Islet precursor cell (in vitro differentiated cells): ENCODE measurements around the gene PRKCA.
A peak's percentile ranks its signal among the peaks of the same experiment; 100 is the strongest.
"Not testable (repeated sequence)": the region's sequence is repeated elsewhere in the genome, so short reads cannot be mapped to it uniquely, and the experiment has no call there.

ENCODE experiments used
- DNase-seq: peaks from one replicate; pipeline ENCODE4 v3.0.0-alpha.2; 2018

PRKCA gene

DNA sequence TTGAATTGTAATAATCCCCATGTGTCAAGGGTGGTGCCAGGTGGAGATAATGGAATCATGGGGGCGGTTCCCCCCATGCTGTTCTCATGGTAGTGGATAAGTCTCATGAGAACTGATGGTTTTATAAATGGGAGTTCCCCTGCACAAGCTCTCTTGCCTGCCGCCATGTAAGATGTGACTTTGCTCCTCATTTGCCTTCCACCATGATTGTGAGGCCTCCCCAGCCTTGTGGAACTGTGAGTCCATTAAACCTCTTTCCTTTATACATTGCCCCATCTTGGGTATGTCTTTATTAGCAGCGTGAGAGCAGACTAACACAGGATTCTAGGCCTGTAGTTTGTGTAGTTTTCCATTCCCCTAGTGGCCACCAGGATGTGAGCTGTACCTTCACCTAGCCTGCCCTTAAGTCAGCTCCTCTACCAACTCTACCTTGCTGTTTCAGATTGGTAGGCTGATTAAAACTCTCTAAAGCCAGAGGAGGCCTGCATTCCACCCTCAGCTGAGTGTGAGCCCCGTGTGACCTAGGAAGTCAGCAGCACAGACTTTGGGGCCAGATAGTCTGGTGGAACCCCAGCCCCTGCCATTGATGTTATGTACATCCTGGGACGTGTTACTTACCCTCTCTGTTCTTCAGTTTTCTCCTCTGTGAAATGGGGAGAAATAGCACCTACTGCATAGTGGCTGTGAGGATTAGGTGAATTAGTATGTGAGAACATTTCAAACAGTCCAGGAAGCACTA, 280.1 kb downstream of the PRKCA start:
- no peak for DNase-seq

DNA sequence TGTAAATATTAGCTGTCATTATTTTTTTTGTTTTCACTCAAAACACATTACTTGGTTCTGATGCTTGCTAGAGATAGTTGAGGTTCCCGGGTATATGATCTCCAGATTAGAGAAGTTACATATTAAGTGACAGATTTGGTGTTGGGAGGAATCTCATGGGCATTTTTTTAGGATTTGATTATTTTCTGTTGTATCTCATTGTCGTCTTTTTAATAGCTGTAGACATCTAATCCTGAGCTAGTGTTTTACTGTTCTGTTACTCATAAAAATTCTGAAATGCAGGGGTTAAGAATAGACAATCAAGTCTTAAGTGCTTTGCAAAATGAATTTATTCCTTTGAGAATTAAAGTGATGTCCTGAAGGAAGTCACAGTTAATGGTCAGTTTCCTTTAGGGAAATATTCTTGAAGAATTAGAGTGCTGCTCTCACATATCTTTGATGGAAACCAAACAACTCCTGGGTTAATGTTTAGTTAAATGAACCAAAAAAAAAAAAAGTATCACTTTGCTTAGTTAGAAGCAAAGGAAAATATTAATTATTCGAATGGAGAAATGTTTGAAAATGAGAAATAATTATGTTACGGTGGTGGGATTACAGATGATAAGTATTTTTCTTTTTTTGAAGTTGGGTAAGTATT, 280.8 kb downstream of the PRKCA start:
- DNase-seq, result no peak

DNA sequence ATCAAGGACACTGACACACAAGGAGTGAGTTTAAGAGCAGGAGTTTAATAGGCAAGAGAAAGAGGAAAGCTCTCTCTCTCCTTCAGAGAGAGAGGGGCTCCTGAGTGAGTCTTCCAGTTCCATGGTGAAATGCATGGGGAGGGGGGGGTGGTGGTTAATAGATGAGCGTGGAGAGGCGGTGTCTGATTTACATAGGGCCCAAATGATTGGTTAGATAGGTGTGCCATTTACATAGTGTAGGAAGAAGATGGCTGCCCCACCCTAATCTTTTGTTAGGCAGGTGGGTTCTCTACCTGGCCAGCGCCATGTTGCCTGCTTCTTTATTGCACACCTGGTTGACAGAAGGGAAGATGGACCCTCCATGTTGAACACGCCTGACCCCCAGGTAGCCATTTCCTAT, 282.5 kb downstream of the PRKCA start:
- DNase-seq, result no peak

DNA sequence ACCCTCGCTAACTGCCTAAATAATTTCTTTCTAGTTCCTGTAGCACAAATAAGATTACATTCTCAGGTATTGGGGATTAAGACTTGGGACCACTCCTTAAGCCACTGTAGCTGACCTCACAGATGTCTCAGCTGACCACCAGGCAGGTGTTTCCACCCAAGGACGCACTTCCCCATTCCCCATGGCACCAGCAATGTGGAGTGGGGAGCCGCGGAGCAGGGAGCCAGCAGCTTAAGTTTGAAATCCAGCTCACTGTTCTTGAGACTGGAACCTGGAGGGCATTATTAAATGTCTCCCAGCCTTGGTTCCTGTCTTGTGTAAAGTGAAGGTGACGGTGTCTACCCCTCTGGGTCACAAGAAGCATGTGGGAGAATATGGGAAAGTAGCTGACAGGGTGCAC, 283.1 kb downstream of the PRKCA start:
- DNase-seq, result no peak

DNA sequence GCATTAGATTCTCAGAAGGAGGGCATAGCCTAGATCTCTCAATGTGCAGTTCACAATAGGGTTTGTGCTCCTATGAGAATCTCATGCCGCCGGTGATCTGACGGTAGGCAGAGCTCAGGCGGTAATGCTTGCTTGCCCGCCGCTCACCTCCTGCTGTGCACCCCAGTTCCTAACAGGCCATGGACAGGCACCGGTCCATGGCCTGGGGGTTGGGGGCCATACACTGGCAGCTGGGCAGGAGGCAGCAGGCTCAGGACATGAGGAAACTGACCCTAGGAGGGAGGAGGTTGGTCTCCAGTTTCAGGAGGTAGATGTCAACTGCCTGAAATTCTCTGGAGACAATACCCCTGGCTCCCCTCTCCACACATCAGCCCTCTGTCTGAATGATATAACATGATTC, 287.5 kb downstream of the PRKCA start:
- DNase-seq, result peak; percentile 29

DNA sequence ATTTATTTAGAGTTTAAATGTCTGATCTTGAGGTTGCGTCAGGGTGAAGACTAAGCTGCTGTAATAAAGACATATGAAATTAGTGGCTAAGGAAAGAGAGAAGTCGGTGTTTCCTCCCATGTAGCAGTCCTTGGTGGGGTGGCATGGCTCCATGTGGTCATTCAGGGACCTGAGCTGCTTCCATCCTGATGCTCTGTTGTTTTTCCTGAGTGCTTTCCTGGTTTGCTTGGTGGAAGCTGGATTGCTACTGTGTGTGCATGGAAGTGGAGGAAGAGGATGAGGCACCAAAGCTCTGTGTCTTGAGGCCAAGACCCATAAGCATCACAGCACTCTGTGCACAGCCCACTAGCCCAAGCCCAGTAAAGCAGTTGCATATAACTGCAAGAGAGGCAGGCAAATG, 290.7 kb downstream of the PRKCA start:
- DNase-seq, result peak; percentile 29

DNA sequence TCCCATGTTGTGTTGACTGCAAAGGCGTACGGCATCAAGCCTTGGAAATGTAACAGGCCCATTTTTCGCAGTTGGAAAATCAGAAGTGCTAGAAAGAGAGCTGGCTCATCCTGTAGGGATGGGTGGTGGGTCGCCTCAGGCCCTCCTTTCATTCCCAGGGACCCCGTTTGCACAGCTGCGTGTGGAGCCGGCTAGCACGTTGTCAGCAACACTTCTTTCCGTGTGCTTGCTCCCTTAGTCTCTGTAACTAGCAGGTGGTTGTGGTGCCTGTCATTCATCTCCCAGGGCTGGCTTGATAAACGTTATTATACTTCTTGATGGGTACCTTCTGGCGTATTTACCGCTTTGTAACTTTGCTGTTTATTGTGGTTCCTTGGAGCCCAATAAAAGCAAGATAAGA, 293.5 kb downstream of the PRKCA start:
- DNase-seq, result peak; percentile 24

DNA sequence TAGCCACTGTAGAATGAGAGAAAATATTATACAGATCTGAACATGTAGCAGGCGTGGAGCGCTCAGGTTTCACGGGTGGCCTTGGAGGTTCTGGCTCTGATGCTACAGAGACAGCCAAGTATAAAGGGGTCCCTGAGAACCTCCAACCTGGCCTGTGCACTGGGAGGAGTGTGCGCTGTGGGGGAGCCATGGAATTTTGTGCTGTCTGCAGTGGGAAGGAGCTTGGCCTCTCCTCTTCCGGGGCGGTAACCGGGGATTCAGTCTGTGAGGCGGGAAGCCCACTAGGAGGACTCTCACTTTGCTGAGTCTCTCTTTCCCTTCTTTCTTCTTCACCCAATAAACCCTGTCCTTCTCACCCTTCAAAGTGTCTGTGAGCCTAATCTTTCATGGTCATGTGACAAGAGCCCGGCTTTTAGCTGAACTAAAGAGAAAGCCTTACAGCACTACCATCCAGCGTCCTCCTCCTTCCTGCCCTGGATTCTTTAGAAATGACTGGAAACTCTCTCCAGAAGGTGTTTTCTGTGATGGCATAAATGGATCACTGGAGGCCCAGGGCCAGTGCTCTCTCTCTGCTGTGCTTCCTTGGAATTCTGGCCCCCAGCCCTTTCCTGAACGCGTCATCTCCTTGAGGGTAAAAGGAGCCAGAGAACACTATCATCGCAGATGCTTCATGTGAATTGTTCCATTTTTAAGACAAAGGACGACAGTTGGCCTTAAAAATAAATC, 300.4 kb downstream of the PRKCA start:
- DNase-seq, result peak; percentile 78

DNA sequence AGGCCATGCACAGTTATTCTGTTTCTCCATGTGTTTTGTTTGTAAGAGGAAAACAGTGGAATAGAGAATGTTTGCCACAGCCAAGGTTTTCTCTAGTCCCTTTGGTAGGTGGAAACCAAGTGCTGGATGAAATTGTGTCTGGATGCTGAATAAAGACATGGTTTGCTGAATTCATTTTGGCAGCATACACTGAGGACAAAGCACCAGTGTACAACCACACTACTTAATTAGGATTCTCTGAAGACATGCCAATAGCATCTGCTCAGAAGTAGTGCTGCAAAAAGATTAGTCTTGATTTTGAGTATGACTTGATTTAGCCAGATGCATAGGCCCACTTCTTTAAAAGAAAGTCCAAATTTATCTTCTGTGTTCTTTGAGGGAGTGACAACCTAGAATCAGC, 302.0 kb downstream of the PRKCA start:
- DNase-seq, result peak; percentile 1

DNA sequence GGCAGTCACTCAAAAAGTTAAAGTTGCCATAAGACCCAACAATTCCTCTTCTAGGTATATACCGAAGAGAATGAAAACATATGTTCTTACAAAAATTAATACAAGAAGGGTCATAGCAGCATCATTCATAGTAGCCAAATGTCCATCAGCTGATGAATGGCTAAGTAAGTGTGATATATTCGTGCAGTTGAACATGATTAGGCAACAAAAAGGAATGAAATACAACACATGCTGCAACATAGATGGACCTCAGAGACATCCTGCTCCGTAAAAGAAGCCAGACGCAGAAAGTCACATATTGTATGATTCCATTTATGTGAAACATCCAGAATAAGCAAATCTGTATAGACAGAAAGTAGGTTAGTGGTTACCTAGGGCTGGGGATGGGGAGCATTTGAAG, 303.1 kb downstream of the PRKCA start:
- DNase-seq, result no peak

DNA sequence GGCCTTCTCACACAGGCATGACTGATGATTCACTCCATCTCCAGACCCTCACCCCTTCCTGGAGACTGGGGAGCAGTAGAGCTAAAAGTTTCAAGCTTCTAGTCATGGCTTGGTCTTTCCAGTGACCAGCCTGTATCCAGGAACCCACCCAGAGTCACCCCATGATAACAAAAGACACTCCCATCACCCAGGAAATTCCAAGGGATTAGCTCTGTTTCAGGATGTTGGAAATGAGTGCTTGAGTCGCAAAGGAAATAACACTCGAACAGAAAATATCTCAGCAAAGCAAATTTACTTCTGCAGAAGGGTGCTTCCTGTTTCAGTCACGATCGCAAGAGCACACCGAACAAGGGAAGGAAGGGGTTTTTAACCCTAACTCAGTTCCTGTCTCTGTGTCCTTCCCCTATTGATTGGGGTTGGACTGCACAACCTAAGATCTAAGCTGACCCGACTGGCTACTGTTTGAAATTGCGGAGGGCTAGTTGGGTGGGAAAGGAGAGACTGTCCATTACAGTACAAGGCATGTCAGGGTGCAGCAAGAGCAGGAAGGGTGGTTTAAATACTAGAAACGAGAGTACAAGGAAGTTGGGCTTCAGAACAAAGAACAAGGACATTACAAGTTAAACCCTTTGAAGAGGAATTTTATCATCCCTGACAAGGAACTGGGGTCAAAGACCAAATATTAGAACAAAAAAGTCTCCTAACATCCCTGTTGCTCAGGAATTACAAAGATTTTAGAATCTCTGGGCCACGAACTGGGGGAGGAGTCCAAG, 308.1 kb downstream of the PRKCA start:
- DNase-seq, result no peak

DNA sequence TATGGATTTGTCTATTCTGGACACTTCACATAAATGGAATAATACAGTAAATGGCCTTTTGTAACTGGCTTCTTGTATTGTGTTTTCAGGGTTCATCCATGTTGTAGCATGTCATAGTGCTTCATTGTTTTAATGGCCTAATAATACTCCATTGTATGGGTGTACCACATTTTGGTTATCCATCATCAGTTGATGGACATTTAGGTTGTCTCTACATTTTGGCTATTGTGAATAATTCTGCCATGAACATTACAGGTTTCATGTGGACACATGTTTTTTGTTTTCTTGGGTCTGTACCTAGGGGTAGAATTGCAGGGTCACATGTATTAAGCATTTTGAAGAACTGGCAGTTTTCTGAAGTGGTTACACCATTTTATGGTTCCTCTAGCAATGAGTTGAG, 309.0 kb downstream of the PRKCA start:
- no peak for DNase-seq

DNA sequence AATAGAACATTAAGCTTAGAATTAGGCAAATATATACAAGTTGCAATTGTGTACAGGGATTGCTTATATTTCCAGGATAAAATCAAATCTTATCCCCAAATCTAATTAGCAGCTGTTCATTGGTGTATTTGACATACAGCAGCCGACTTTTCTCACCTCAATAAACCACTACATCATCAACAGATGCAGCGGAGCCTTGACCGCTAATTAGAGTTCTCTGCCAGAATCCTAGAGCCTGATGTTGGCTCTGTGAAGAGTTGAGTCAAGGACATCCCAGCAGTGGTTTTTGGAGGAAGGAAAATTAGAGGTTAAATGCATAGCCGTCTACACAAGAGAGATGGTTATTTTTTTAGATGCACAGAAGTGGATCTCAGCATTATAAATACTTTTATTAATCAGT, 310.6 kb downstream of the PRKCA start:
- no peak for DNase-seq

DNA sequence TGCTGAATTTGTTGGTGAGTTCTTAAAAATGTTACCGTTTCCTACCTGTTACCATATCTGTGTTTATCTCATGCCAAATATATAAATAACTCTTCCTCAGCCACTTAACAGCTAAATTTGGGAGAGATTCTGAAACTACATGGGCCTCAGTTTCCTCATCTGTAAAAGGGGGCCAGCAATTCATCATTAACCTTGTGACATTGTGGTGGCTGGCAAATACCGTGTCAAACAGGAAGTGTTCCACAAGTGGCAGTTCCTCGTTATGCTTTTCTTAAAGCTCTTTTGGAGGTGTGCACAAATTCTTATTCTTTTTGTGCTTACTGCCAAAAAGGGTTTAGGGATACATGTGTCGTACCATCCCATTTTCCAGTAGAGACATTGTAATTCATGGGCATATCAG, 312.1 kb downstream of the PRKCA start:
- DNase-seq, result no peak

DNA sequence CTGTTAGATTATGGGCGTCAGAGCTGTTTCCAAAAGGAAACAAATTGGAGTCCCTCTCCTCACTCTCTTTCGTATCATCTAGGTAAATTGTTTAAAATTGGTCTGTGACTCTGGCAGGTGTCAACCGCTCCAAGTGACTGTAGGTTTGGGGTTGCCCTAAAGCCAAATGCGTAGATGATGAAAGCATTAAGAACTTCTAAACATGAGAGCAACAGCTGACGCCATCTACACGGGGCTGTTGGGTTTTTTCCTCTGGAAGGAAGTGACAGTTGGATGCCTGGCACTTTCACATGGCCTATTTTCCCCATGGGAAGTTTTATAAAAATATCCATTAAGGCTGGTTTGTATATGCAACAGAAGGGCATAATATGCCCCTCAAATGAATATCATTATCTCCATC, 316.8 kb downstream of the PRKCA start:
- no peak for DNase-seq

DNA sequence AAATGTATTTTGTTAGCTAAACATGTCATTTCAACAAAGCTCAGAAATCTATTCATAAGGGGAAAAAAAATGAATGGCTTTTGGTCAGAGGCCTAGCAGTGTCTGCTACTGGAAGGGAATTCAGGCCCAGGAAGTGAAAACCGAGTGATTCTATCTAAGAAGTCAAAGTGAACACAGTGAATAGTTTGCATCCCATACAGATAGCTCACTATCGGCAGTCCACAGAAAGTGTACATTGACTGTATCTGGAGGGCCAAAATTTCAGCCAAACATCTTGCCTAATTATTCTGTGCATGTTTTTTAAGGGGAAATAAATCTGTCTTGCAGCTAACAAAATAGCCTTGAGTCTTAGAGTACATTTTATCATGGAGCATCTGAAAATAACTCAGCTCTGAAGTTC, 318.1 kb downstream of the PRKCA start:
- no peak for DNase-seq

DNA sequence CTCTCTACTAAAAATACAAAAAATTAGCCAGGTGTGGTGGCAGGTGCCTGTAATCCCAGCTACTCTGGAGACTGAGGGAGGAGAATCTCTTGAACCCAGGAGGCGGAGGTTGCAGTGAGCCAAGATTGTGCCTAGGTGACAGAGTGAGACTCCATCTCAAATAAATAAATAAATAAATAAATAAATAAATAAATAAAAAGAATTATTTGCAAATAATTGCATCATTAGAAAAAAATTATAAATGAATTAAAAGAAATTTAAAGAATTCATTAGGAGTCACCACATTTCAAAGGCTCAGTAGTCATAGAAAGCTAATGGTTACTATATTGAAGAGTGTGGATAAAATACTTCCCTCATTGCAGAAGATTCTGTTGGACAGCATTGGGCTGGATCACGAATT, 322.2 kb downstream of the PRKCA start:
- DNase-seq, result not testable (repeated sequence)

DNA sequence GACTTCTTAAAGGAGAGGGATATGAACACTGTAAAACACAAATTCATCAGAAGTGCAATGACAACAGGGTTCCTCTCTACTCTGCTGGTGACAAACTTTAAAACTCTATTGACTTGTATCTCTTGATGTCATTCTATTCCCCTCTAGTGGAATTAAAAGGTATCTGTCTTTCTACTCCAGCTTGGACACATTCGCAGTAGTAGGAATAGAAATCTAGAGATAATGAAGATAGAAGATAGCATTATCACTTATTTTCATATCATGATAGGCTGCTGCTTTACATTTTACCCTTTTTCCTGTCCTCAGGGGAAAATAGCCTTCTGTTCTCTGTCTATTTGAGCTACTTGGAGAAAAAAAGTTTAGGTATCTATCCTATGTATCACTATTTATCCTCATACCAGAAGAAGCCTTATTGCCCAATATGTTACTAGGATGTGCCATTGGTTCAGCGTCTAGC, 322.9 kb downstream of the PRKCA start:
- no peak for DNase-seq

DNA sequence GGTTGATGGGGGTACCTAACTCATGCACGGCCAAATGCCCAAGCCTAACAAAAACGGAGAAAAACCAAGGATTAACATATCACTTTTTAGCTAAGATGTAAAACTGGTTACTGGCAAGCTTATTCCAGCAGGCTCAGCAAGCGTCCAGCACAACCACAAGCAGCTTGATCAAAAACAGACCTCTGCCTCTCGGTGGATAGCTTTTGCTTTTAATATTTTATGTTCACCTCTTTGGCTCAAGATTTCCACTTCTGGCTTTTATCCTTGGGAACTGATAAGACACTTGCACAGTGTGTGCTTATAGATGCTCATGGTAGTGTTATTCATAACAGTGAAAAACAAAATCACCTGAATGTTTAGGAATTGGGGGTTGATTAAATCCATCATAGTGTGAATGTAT, 325.6 kb downstream of the PRKCA start:
- DNase-seq, result no peak

DNA sequence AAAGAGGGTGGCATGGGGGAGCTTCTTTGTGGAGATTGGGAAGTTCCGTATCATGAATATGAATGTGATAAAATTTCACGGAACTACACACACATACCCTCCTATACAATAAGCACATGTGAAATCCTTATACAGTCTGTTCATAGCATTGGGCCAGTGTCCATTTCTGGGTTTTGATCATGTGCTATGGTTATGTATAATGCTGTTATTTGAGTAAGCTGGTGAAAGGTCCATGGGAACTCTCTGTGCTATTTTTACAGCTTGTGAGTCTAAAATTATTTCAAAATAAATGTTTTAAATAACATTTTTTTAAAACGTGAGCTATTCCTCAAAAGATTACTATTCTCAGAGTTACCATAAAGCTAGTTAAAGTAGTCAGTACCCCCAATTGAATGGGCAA, 327.3 kb downstream of the PRKCA start:
- DNase-seq, result no peak

DNA sequence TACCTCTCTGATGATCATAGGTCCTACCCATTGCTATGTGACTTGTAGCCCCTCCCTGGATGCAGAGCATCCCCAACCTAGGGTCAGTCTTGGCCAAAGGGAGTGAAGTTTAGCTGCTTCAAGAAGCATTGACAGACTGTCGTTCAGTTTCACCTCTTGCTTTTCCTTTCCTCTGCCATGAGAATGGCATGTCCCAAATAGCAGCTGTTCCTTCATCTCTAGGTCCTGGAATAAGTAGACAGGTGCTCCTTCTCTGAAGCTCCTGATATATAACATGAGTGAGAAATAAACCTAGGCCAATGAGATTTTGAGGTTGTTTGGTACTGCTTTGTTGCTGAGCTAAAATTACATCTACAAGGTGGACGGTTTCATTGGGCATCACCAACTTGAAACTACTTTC, 328.0 kb downstream of the PRKCA start:
- DNase-seq, result no peak

DNA sequence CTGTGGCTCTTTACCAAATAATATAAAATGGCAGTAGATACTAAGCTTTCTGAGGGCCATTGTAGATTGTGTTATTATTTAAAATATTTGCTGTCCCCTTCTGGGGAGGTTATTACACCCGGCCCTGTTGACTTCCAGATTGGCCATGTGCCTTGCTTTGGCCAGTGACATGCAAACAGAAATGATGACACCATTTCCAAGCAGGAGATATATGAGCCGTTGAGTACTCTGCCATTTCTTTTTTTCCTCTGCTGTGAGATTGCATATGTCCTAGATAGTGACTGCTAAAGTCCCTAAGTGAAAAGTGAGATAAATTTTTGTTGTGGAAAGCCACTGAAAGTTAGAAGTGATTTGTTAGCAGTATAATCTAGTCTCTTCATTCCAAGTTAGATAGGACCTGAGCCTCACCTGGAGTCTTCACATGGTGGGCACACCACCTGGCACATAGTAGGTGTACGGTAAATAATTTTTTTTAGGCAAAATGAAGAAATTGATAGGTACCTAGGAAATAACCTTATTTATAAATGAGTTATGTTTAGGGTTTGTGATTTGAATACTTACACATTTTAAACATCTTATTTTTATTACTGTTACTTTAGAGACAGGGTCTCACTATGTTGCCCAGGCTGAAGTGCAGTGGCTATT, 328.5 kb downstream of the PRKCA start:
- no peak for DNase-seq

DNA sequence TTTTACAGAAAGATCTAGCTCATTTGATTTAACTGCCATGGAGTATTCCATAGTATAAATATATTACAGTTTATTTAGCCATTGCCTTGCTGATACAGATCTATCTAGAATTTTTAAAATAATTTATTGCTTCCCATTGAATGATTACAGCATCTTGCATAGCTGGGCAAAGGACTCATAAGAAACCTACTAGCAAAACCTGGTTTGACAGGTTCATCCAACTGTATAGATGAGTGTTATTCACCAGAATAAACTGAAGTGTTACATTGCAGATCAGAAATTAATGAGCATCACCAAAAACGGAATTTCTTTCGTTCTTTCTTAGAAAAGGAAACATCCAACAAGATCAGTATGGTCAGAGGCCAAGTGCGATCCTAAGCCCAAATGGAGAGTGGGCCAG, 330.3 kb downstream of the PRKCA start:
- DNase-seq, result no peak
